ENCODE results near the gene MEF2D.

MEF2D gene

DNA sequence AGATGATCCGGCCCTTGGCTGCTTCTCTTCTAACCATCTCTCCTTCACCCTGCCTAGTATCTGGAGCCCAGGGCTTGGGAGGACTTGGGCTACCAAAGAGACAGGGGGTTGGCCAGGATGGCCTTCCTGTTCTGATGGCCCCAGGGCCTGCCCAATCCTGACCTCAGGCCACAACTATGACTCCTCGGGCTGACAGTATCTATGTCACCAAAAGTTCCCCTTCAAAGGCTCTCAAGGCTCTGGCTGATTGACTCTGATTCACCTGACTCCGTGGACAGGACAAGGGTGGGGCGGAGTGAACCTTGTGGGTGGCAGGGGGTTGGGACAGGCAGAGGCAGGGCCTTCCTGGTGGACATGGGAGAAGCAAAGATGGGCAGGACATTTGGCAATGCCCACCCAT is 12.7 kb downstream of the MEF2D start:
- DNase-seq (ENCODE audit: low read depth): no peak

DNA sequence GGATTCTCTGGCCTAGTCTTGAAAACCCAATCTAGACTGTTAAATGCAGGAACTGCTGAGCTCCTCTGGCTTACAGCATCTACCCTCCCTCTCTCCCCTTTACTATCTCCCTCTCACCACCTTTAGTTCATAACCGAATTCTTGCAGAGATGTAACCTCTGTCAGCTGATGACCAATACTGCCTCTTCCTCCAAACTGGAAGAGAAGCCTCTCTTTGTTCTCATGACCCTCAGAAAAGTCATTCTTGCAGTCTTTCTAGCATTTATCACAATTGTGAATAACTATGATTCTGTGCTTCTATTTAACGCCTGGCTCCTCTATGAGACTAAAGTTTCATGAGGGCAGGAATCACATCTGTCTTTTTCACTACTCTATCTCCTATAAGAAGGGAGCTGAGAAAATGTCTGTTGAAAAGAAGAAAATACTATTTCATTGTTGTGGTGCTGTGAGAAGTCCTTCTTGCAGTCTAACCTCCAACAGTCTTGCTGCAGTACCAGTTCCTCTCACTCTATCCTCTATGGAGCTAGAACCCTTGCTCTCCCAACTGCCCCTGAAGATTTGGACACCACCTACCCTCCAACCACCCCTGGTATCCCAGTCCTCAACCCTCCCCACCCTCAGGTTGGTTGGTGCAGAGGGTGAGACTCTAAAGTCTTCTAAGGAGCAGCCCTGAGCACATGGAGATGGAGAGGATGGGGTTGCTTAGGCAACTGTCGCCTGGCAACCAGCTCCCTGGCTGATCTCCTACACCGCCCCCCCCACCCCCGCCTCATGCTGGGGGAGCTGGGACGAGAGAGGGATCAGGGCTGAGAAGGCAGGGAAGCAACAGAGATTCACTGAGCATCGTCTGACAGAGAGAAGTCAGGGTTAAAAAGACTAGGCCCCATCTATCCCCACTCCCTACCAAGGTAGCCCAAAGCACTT is 13.9 kb downstream of the MEF2D start:
- no peak for DNase-seq (ENCODE audit: low read depth)

DNA sequence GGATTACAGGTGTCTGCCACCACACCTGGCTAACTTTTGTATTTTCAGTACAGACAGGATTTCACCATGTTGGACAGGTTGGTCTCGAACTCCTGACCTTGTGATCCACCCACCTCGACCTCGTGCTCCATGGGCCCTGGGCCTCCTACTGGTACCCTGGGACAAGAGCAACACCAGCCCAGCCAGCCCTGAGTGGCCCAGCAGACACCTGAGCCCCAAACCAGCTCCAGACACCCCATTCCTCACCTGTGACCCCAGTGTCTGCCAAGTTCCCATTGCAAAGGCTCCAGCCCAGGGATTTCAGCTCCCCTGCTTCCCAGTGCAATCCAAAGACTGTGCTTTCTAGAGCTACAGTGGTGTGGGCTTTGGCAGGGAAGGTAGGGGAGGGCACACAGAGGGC is 14.6 kb downstream of the MEF2D start:
- DNase-seq (ENCODE audit: low read depth): no peak

DNA sequence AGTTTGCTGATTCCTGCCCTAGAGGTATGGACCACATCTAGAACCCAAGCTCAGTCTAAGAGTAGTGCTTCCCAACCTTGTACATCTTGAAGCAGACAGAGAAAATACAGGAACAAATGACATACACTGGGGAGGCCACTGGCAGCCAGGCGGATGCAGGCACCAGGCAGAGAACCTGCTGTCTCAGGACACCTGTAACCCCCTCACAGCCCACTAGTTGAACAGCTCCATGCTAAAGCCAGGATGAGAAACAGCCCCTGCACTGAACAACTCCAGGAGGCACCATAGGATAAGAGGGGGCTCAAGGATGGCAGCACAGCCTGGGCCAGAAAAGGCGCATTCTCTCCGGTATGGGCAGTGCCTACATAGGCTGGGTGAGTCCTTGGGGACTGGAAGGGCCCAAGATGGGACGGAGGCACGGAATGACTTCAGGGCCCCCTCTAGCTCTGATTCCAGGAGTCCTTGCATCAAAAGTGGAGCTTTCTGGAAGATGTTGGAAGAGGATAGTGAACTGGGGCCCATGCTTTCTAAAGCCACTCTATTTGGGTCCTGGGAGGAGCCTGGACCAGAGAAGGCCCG is 16.0 kb downstream of the MEF2D start:
- DNase-seq (ENCODE audit: low read depth): no peak

DNA sequence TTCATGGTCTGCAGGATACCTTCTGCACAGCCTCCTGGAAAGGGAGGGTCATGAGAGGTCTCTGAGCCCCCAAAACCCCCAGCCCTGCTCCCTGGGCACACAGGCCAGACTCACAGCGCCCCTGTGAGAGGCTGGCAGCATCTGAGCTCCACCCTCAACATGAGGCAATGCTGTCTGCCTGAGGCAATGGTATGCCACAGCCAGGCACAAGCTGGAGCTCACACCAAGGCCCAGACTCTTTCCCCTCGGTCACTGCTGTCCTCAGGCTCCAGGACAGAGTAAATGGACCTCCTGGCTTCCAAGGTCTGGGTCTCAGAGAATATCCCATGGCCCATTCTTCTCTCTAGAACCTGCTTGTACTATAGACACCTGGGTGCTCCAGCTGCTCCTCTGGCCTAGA is 17.2 kb downstream of the MEF2D start:
- DNase-seq (ENCODE audit: low read depth): no peak

DNA sequence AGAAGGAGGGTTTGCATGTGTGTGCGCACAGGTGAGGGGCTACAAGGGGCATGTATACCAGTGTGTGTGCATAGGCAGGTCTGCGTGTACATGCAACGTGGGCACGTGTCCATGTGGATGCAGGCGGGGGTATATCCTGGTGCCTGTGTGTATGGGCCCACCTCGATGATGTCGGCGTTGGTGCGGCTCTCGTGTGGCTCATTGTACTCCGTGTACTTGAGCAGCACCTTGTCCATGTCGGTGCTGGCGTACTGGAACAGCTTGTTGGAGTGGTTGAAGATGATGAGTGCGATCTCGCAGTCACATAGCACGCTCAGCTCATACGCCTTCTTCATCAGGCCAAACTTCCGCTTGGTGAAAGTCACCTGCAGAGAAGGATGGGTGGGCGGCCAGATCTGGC is 18.3 kb downstream of the MEF2D start:
- no peak for DNase-seq (ENCODE audit: low read depth)

DNA sequence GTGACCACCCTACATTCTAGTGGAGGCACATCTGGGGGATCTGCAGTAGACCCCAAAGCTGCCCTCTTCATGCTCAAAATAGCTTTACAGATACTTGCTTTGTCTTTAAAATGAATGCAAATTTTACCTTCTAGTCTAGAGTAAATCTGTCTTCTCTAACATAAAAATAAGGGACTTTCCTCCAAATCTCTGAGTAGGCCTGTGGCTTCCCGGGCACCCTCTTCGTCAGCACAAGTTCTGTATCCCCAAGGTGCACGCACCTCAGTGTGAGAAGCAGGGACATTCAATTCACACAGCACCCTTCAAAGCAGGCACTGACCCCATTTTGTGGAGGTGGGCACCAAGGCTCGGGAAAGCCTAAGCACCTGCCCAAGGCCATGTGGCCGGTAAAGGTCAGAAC is 19.0 kb downstream of the MEF2D start:
- no peak for DNase-seq (ENCODE audit: low read depth)

DNA sequence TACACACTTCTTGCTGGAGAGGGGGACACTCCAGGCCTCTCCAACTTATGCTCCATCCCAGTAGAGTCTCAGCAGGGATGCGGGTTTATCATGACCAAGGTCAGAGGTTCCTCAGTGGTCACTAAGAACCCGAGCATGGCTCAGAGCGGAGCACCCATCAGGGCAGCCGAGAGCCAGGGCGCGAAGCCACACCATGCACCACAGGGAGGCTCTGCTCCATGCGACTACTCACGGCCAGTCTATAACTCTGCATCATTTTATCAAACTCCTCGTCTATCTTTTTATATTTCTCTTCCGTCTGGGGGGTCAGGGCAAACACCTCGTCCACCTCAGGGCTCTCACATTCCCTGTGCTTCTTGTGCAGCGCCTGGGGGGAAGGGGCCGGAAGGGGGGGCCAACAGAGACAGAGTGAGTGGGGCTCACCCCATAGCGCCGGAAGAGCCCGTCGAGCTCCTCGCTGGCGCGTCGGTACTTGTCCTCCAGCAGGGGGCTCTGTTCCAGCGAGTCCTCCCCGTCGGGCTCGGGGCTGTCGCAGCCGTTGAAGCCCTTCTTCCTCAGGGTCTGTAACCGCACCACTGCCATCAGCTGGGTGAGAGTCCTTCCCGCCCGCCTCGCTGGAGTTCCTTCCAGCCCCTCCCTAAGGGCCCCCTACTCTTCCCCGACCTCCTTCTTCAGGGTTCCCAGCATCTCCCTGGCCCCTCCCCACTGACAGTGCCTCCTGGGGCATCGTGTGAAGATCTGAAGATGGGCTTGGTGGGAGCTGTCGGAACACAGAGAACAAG is 20.0 kb downstream of the MEF2D start:
- DNase-seq (ENCODE audit: low read depth): no peak

DNA sequence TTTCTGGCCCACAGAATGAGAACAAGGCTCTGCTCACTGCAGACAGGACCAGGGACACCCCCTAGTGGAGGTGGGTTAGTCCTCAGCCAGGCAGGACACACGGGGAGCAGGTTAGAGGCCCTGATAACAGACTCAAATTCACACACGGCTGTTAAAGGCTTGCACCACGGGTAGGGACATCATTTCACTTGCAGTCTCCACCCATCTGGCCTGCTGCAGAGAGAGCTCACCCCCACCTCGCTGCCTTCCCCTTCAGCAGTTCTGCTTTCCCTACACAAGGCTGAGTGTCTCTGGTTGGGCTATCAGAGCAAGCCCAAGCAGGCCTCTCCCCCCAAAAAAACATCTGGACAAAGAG is 20.6 kb downstream of the MEF2D start:
- no peak for DNase-seq (ENCODE audit: low read depth)

DNA sequence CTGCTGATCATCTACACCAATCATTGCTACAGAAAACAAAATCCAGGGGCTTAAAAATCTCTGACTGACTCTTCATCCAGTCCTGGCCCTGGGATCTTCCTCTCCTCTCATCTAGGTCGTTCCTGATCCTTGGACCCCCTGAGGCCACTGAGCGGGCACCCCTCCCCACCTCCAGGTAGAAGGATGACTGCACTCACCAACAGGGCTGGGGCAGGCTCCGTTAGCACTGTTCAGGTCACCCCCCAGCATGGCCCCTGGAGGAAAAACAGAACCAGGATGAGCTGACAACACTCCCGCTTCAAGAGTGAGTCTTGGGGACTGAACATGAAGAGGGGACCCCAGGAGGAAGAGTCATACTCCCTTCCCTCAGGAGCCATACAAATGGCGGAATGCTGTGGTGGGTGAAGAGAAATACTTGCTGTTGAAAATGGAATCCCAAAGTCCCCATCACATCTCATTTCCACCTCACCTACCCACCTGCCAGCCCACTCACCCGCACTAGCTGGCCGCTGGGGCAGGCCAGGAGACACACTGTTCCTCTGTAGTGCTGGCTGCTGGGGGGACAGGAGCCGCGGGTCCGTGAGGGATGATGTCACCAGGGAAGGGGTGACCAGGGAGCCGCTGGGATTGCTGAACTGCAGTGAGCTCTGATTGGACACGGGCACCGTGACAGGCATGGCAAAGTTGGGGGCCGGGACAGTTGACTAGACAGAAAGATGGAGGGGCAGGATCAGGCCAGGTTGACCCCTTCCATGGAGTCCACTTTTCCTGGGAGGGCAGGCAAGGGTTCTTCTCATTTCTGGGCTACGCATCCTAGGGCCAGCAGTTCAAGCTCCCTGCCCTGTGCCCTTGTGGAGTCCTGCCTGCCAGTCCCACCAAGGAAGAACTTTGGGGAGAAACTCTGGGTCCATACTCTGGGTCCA is 21.2 kb downstream of the MEF2D start:
- no peak for DNase-seq (ENCODE audit: low read depth)

DNA sequence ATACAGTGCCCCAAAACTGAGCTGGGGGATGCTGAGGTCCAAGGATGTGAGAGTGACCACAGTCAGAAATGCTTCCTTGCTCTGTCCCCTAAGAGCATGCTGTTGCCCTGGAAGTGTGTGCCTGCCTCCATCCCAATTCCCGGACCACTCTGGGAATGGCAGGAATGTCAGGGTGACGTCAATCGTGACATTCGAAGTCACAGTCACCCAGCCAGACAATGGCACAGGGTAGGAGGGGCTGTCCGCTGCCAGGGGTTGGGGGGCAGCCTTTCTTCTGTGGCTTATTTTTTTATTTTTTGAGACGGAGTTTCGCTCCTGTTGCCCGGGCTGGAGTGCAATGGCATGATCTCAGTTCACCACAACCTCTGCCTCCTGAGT is 22.3 kb downstream of the MEF2D start:
- no peak for DNase-seq (ENCODE audit: low read depth)

DNA sequence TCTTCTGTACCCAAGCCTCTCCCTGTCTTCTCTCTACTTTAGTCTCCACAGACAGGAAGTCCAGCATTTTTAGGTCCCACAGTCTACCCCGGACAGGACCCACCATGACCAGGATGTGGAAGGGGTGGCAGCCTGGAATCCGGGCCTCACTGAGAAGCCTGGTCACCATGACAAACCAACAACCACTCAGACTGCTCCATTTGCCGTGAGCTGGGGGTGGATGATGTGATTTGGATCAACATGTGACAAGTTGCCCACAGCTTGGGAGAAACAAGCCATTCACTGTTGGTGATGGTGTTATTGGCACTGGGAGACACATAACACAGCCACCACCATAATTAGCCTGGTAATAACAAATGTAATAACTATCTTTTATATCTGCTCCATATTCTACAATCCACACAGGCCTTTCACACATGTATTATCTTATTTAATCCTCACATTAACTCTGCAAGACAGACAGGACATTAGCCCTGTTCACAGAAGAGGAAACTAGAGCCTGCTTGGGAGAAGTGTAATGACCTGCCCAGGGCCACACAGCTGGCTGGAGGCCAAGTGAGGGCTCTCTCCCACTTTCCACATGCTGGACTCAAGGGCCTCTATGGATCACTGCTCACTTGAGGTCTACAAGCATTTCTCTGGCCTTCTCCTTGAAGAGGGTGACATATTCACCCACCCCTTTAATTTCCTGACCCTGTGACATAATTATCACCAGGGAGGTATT is 22.9 kb downstream of the MEF2D start:
- DNase-seq (ENCODE audit: low read depth): no peak

DNA sequence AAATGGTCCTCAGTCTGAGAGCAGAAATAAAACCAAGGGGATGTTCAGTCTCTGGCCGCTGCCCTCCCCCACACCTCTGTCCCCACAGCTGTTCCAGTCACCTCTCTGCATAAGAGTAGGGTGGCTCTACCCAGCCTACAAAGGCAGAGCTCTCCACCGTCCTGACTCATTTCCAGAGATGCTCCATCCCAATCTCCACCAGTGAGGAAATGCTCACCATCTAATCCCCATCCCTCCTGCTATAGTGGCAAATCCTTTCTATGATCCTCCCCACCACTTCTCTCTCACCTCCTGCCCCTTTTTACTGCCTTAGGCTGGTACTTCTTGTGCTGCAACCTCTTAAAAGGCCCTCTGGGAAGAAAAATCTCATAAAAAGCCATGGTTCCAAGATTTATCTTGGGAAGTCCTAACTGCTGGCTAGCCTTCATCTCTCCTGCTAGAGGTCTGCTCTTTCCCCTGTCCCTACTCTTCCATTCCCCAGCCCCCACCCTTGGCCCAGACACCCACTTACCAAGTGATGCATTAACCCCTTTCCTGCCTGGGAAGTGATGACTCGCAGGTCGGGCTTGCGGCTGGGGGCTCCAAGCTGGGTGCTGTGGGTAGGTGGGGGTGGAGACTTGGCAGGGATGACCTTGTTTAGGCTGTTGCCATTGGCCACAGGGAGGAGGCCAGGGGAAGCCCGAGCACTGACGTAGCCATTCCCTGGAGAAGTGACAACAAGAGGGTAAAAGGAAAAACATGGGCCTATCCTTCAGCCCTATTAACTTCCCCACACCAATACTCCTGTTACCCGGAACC is 23.9 kb downstream of the MEF2D start:
- DNase-seq (ENCODE audit: low read depth): peak; percentile 68

DNA sequence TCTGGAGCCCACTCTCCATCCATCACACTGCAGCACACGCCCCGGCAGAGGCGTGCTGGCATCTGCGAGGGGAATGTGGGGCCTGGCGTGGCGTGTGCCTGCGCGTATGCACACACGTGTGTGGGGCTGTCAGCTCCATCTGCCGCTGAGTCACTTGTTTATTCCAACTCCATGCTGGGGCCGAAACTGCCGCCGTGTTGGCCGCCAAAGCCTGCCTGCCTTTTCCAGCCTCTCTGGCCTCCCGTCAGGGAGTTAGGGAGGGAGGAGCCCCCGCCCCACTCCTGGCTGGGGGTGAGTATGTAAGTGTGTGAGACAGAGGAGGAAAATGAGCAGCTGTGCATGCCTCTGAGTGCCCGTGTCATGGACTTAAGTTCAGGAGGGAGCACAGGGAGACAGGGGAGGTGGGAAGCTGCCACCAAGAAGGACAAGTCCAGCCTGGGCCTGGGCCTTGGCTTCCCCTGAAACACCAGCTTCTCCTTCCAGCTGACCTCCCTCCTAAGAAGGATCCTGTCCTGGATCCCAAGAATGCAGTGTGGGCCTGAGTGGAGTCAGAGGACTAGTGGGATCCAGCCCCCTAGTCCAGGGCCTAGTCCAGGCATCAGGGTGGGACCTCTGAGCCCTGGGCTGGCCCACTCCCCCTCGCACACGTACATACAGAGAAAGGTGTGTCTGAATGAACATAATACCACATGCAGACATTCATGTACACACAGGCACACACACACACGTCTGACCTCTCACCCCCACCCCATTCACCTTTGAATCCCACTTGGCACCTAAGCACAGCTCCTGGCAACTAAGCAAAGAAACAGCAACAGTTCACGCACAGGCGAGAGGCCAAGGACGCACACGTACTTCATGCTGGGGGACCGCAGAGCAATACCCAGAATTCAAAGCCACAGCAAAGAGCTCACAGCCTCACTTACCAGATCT is 24.7 kb downstream of the MEF2D start:
- peak; percentile 86 for DNase-seq (ENCODE audit: low read depth)

DNA sequence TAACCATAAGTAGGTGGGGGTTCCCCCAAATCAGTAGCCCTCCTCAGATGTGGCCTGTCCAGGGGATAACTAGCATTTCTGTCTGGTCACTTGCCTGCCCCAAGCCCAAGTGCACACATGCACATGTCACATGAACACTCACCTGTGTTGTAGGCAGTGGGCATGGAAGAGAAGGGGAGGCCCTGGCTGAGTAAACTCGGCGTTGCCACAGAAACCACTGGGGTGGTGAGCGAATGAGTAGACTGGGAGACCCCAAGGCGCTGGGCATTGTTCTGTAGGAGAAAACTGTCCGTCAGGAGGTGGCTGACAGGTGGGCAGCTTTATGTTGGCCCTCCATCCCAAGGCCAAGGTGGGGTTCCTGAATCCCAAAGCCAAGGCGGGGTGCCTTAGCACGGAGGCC is 25.6 kb downstream of the MEF2D start:
- DNase-seq (ENCODE audit: low read depth): no peak

DNA sequence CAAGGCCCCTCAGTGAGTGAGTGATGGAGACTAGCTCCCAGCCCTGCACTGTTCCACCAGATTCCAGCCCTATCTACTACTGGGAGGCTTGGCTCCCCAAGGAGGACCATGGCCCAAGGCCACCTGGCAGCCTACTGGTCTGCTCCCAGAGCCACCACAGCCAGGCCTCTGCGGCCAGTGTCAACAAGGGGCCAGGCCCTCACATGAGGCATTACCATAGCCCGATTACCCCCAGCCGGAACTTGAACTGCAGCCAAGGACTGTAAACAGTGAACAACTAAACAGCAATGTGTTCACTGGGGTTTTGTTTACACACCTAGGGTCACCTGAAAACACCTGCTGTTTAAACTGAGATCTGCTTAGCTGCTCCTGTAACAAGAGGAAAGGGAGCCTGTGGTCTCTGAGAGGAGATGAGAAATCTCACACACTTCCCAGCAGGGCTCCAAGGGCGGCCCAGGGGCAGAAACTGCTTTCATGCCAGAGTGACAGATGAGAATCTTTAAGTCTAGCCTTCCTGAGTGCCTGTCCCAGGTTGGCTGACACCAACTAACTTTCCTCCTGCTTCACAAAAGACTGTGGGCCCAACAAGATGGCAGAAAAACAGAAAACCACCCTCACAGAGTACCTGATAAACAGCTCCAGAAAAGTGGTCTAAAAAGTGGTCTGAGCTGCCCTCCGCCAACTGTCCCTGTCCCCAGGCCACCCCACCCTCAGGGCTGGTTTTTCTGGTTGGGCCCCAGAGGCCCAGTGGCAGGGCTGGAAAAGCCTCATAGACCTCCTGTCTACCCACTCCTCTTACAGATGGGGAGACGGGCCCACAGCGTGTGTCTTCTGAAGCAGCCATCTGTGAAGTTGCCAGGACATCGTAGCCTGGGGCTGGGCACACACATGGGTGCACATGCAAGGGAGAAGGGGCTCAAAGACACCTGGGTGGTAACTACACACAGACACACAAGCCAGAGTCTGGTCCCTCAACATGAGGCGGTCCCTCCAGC is 28.8 kb downstream of the MEF2D start:
- no peak for DNase-seq (ENCODE audit: low read depth)

DNA sequence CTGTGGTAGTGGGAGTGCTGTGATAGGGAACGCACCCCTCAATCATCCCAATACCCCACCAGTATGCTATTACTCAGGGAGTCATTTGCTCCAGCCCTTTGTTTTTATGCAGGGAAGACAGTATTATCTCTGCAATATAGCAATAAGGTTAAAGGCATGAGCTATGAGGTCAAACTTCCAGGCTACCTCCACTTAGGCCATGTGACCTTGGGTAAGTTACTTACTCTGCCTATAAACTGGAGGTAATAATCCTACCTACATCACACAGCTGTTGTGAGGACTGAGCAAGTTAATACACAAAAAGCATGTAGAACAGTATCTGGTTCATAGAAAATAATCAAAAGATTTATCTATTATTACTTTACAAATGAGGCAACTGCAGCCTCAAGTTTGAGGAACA is 30.1 kb downstream of the MEF2D start:
- DNase-seq (ENCODE audit: low read depth): no peak

DNA sequence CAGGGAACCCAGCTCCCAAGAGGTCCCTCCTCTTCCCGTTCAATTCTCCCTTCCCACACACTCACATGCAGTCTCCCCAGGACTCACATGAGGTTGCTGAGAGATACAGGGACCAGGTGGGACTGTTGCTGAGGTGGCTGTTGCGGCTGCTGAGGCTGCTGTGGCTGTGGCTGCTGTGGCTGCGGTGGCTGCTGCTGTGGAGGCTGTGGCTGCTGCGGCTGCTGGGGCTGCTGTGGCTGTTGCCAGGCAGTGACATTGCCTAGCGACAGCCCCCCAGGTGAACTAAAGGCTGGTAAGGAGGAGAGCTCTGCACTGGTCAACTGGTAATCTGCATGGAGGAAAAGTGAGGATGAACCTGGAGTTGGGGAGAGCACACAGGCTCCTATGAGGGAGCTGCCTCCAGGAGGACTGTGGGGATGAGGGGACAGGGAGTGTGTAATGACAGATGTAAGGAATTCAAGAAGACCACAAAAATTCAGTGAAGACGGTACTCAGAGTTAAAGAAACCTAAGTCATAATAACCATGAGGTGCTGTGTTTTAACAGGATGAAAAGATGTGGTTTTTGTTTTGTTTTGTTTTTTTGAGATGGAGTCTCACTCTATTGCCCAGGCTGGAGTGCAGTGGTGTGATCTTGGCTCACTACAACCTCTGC is 31.8 kb downstream of the MEF2D start:
- no peak for DNase-seq (ENCODE audit: low read depth)

Data from amniotic epithelial cell (primary cell).